ENCODE results near the gene VSIG10.
"Not testable (repeated sequence)": the region's sequence is repeated elsewhere in the genome, so short reads cannot be mapped to it uniquely, and the experiment has no call there.

The VSIG10 gene

DNA sequence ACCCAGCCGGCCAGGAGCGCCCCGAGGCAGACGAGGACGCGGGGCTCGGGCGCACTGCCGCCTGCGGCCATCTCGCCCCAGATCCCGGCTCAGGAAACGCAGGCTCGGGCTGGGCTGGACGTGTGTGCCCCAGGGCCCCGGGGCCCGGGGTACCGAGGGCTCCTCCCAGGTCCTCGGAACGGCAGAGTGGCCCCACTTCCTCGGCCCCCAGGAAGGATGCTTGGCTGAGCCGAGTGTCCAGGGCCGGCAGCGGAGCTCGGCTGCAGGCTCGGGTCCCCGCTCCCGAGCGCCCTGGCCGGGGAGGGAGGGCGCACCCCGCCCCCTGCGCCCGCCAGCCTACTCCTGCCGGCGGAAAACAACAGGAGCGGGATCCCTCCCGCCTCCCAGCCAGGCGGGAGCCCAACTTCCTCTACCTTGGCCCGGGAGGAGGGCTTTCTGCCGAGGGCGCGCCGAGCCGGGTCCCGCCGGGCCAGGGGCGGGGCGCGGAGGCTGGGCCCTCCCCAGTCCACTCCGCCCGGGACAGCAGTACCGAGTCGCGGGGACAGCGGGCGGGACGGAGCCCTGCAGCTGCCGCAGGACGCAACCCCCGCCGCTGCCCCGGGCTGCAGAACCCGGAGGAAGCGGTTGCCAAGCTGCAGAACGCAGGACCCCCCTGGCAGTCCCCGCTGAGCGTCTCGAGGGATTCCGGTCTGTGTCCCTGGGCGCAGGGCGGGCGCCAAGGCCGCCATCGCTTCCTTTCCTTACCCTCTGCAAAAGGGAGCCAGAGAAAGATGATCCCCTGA, at the start of gene VSIG10:
Gene VSIG10, minus strand, starts transcription at position 411 of the 782 bp plus-strand sequence. Its CDS starts 340 bp downstream, at position 71.
- DNase-seq, result peak; percentile 9

GRCh38 chr12:118151755-118152154, 47.9 kb upstream of the VSIG10 start:
- DNase-seq, result no peak

GRCh38 chr12:118150625-118151024, 46.8 kb upstream of the VSIG10 start:
- DNase-seq, result no peak

DNA sequence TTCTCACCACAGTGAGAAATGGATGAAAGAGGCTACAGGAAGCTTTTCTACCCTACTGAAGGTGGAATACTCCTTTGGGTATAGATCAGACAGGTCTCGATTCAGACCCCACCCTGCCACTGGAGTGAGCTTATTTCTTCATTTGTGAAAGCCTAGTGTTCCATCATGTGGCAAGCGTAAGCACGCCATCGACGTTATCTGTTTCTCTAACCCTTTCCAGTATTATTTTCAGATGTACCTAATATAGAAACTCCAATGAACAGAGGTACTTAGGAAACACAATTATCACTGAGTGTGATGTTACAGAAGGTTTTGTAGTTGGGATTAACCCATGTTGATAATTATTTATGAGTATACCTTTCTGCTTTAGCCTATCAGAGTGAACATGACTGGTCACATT, 44.5 kb upstream of the VSIG10 start:
- no peak for DNase-seq

DNA sequence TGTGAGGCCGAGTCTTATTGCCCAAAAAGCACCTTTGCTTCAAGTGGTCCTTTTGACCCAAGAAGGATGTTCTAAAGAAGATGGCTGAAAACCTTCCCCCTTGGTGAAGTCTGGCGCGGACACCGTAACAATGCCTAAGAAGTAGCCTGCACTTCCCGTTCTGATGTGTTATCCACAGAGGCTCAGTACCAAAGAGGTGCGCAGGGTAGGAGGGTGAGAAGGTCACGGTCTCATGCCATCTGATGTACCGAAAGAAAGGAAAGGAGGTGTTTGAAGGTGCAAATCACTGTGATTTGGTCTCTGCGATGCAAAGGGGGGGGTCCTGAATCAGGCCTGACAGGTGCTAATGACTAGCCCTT, 42.0 kb upstream of the VSIG10 start:
- DNase-seq, result no peak

DNA sequence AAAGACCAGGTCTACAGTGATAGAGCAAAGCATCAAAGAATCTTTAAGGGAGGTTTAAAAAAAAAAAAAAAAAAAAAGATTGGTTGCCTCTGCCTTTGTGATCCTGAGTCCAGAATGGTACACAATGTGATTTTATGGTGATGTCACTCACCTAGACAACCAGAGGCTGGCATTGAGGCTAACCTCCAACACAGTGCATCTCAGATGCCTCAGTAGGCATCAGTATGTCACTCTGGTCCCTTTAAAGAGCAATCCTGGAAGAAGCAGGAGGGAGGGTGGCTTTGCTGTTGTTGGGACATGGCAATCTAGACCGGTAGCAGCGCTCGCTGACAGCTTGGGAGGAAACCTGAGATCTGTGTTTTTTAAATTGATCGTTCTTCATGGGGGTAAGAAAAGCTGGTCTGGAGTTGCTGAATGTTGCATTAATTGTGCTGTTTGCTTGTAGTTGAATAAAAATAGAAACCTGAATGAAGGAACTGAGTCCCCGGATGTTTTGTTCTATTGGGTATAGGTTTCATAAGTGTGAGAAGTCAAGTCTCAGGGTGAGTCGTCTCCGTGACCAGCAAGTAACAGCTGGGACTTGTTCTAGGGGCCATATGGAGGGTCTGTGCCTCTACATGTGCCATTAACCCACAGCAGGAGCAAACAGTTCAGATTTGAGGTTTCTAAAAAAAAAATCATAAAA, 41.4 kb upstream of the VSIG10 start:
- DNase-seq, result peak; percentile 16

DNA sequence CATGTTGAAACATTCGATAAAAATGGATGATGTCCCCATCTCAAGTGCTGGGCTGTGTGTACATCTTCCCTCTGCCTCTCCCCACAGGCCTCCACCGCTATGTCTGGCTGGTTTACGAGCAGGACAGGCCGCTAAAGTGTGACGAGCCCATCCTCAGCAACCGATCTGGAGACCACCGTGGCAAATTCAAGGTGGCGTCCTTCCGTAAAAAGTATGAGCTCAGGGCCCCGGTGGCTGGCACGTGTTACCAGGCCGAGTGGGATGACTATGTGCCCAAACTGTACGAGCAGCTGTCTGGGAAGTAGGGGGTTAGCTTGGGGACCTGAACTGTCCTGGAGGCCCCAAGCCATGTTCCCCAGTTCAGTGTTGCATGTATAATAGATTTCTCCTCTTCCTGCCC, 40.7 kb upstream of the VSIG10 start:
- DNase-seq, result no peak

GRCh38 chr12:118140825-118141224, 37.0 kb upstream of the VSIG10 start:
- DNase-seq, result no peak

GRCh38 chr12:118137148-118137678, 33.4 kb upstream of the VSIG10 start:
- DNase-seq, result no peak

- DNase-seq, result no peak
Measured at GRCh38 chr12:118136559-118137003, 32.8 kb upstream of the VSIG10 start.

DNA sequence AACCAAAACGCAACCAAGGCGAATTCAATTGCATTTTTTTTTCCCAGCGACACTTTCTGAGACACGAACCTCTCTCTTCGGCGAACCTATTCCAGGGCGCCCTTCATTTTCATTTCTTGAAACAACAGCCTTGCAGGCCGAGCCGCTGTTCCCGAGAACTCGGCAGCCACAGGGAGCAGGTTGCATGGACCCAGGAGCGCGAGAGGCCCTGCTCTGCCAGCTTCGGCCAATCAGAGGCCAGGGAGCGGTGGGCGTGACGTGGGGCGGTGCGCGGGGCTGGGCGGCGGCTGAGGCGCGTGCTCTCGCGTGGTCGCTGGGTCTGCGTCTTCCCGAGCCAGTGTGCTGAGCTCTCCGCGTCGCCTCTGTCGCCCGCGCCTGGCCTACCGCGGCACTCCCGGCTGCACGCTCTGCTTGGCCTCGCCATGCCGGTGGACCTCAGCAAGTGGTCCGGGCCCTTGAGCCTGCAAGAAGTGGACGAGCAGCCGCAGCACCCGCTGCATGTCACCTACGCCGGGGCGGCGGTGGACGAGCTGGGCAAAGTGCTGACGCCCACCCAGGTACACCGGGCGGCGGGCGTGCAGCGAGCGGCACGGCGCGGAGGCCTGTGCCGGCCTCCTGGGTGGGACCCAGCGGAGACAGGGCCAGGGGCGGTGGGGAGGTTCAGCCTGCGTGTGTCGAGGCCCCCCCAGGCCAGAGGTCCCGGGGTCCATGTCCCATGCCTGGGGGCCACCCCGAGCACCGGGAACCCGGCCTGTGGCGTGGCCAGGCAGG, 32.2 kb upstream of the VSIG10 start, which contains the start of gene PEBP1:
Gene PEBP1, plus strand, starts transcription at position 337 of the 771 bp plus-strand sequence. Its CDS starts 86 bp downstream, at position 423.
- DNase-seq, result peak; percentile 79

DNA sequence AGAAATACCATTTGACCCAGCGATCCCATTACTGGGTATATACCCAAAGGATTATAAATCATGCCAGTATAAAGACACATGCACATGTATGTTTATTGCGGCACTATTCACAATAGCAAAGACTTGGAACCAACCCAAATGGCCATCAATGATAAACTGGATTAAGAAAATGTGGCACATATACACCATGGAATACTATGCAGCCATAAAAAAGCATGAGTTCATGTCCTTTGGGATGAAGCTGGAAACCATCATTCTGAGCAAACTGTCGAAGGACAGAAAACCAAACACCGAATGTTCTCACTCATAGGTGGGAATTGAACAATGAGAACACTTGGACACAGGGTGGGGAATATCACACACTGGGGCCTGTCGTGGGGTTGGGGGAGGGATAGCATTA, 25.6 kb upstream of the VSIG10 start:
- not testable (repeated sequence) for DNase-seq

DNA sequence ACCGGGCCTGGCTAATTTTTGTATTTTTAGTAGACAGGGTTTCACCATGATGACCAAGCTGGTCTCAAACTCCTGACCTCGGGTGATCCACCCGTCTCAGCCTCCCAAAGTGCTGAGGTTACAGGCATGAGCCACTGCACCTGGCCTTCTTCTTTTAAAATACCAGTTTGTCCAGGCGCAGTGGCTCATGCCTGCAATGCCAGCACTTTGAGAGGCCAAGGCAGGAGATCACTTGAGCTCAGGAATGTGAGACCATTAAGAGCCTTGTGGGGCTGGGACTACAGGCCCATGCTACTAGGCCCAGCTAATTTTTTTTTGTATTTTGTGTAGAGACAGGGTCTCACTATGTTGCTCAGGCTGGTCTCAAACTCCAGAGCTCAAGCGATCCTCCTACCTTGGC, 24.1 kb upstream of the VSIG10 start:
- no peak for DNase-seq

GRCh38 chr12:118126119-118126757, 22.4 kb upstream of the VSIG10 start:
- DNase-seq, result no peak

DNA sequence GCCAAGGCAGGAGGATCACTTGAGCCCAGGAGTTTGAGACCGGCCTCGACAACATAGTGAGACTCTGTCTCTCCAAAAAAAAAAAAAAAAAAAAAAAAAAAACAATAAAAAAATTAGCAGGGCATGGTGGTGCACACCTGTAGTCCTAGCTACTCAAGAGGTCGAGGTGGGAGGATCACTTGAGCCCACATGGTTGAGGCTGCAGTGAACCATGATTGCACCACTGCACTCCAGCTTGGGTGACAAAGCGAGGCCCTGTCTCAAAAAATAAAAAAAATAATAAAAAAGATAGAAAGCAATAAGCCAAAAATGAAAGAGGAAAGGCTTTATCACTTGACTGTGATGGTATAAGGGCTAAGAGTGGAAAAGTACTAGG, 21.9 kb upstream of the VSIG10 start:
- DNase-seq, result no peak

GRCh38 chr12:118124333-118124874, 20.6 kb upstream of the VSIG10 start:
- DNase-seq, result no peak

GRCh38 chr12:118122264-118122663, 18.5 kb upstream of the VSIG10 start:
- no peak for DNase-seq

- DNase-seq, result no peak
Measured at GRCh38 chr12:118120579-118121363, 17.0 kb upstream of the VSIG10 start.

GRCh38 chr12:118119449-118119879, 15.7 kb upstream of the VSIG10 start:
- no peak for DNase-seq

DNA sequence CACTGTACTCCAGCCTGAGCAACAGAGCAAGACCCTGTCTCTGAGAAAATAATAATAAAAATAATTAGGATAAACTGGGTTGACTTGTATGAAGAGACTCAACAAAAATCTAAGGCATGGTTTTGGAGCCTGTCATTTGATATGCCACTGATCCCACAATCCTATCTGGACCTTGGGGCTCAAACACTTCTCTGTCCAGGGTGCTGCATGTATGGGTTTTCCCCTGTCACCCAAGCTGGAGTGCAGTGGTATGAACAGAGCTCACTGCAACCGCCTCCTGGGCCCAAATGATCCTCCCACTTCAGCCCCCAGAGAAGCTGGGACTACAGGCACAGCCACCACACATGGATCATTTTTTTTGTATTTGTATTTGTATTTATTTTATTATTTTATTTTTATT, 5.3 kb upstream of the VSIG10 start:
- DNase-seq, result no peak

- DNase-seq, result no peak
Measured at GRCh38 chr12:118107694-118108093, 3.9 kb upstream of the VSIG10 start.

- DNase-seq, result no peak
Measured at GRCh38 chr12:118107011-118107410, 3.2 kb upstream of the VSIG10 start.

Measured in DMS 273 treated with DMSO at 0.1 percent for 48 hours (cell line).